HepG2 (cell line): ENCODE measurements around the gene TLN1. TPM values are rescaled to one million over a fixed set of nuclear protein-coding genes. Genes with fewer than 3 reads are reported as not detected.

Source experiments
- CBX5 ChIP-seq: sonication (generic); formaldehyde crosslinking; IDR thresholded peaks from 2 replicates; pipeline ENCODE4 v1.4.0; 2020; ENCODE audit warnings: missing genetic modification reagents, borderline replicate concordance
- CREB1 ChIP-seq, 2 experiments: fragments of 450-650 bp in 1 of 2; IDR thresholded peaks; 2 replicates each; pipeline ENCODE4 v1.6.1; 2016 to 2017; ENCODE audit warnings: control low read depth in 1 of 2, mild to moderate bottlenecking in 1 of 2, missing compliant biosample characterization in 1 of 2, missing genetic modification characterization in 1 of 2
- HOXA7 ChIP-seq: sonication (generic); formaldehyde crosslinking; IDR thresholded peaks from 2 replicates; pipeline ENCODE4 v1.8.1; 2022; ENCODE audit warnings: mild to moderate bottlenecking, missing genetic modification reagents, moderate library complexity
- HOXA9 ChIP-seq: sonication (generic); formaldehyde crosslinking; IDR thresholded peaks from 2 replicates; pipeline ENCODE4 v1.8.1; 2022; ENCODE audit warnings: missing genetic modification reagents, mild to moderate bottlenecking, moderate library complexity, borderline replicate concordance
- JDP2 ChIP-seq: sonication (generic); formaldehyde crosslinking; IDR thresholded peaks from 2 replicates; pipeline ENCODE4 v1.8.1; 2022; ENCODE audit warnings: missing genetic modification reagents, borderline replicate concordance
- MXD4 ChIP-seq: IDR thresholded peaks from 2 replicates; pipeline ENCODE4 v1.6.1; 2016; ENCODE audit warnings: mild to moderate bottlenecking, missing biosample characterization, missing genetic modification reagents
- NCOA5 ChIP-seq: sonication (generic); formaldehyde crosslinking; IDR thresholded peaks from 2 replicates; pipeline ENCODE4 v1.4.0; 2020; ENCODE audit warnings: missing genetic modification reagents
- SNAI1 ChIP-seq: sonication (generic); formaldehyde crosslinking; IDR thresholded peaks from 2 replicates; pipeline ENCODE4 v1.5.0; 2020; ENCODE audit warnings: mild to moderate bottlenecking, missing genetic modification reagents, borderline replicate concordance
- SRF ChIP-seq: IDR thresholded peaks from 2 replicates; pipeline ENCODE4 v1.6.1; 2011; ENCODE audit warnings: mild to moderate bottlenecking, low read depth, low read length, moderate library complexity
- ZFP36L2 ChIP-seq: sonication (generic); formaldehyde crosslinking; IDR thresholded peaks from 2 replicates; pipeline ENCODE4 v1.4.0; 2020; ENCODE audit warnings: missing genetic modification reagents
- ZFP90 ChIP-seq: sonication (generic); formaldehyde crosslinking; IDR thresholded peaks from 2 replicates; pipeline ENCODE4 v1.8.0; 2022; ENCODE audit warnings: missing genetic modification reagents, mild to moderate bottlenecking, inconsistent platforms, borderline replicate concordance
- ZNF136 ChIP-seq: sonication (generic); formaldehyde crosslinking; IDR thresholded peaks from 2 replicates; pipeline ENCODE4 v1.8.1; 2022; ENCODE audit warnings: low read depth, mild to moderate bottlenecking, moderate library complexity, missing genetic modification reagents
- ZNF225 ChIP-seq: sonication (generic); formaldehyde crosslinking; IDR thresholded peaks from 2 replicates; pipeline ENCODE4 v1.4.0; 2020; ENCODE audit warnings: mild to moderate bottlenecking, missing genetic modification reagents
- ZNF614 ChIP-seq: IDR thresholded peaks from 2 replicates; pipeline ENCODE4 v1.6.1; 2018; ENCODE audit warnings: missing biosample characterization, missing genetic modification reagents, inconsistent platforms, borderline replicate concordance
- polyA plus RNA-seq, 8 experiments: library from polyadenylated mRNA; depleted of rRNA in 3 of 8; stranded (reverse) in 7 of 8; unstranded in 1 of 8; fragments of >200 nt; fragmentation: Illumina TruSeq in 4 of 8; extraction: Trizol in 4 of 8; gene quantifications; 2 replicates each; pipeline versions ENCODE4 v1.2.1 to v1.2.3, GENCODE V29; 2011 to 2016; ENCODE audit warnings: low read depth in 4 of 8, missing spikeins in 1 of 8, mixed read lengths in 1 of 8; ENCODE audit not compliant: insufficient read depth in 1 of 8
- total RNA-seq, 5 experiments: library from RNA; depleted of rRNA; stranded (reverse); fragments of >200 nt; fragmentation: Illumina TruSeq; extraction: Trizol; gene quantifications; 2 replicates each; pipeline ENCODE4 v1.2.3, GENCODE V29; 2016; ENCODE audit warnings: low read depth in 1 of 5
- TF ChIP-seq, protein P1 (sequence below): conservative IDR thresholded peaks from 2 replicates; pipeline ENCODE4 v1.6.1; 2018; ENCODE audit warnings: missing genetic modification reagents
- TF ChIP-seq, protein P2 (sequence below): sonication (generic); formaldehyde crosslinking; IDR thresholded peaks from 2 replicates; pipeline ENCODE4 v1.4.0; 2020; ENCODE audit warnings: missing genetic modification reagents, borderline replicate concordance
- TF ChIP-seq, protein P3 (sequence below): sonication (generic); formaldehyde crosslinking; IDR thresholded peaks from 2 replicates; pipeline ENCODE4 v1.4.0; 2020; ENCODE audit warnings: missing genetic modification reagents
- TF ChIP-seq, protein P4 (sequence below): IDR thresholded peaks from 2 replicates; pipeline ENCODE4 v1.6.1; 2016; ENCODE audit warnings: low read depth, missing genetic modification reagents, missing compliant biosample characterization

The TLN1 gene
- total and polyA plus RNA-seq, 2 of the 13 experiments (the other 11 are each of a cell fraction or from before 2014, with no cell fraction given): 35.2 to 51.8 TPM

DNA sequence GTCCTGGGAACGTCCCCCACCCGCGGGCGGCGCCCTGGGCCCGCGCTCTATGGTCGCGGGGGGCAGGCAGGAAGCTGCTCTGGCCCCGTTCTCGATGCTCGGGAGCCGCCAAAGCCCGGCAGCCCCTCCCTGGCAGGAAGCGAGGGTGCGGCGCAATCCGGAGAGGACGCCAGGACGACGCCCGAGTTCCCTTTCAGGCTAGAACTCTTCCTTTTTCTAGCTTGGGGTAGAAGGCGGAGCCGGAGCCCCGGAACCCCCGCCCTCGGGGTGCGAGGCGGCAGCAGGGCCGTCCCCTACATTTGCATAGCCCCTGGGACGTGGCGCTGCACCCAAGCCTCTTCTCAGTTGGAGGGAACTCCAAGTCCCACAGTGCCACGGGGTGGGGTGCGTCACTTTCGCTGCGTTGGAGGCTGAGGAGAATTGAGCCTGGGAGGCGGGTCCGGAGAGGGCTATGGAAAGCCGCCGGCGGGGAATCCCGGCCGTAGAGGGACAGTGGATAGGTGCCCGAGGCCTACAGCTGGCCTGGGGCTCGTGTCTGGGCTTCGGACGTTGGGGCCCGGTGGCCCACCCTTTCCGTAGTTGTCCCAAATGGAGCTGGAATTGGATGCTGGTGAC, at the start of gene TLN1, which contains the start of gene CREB3 (continued):
- TF ChIP-seq CBX5 (no peak; the same call in 1 of the 2 replicates), ZNF225 (no peak), CREB1 (IDR thresholded peaks at IDR 0.05) (peak; percentile 80), CREB1 (CRISPR knock-in tag; IDR thresholded peaks at IDR 0.05) (peak; percentile 95), ZFP90 (CRISPR knock-in tag) (peak; percentile 91; the same call in 1 of the 2 replicates), HOXA9 (CRISPR knock-in tag) (no peak), MXD4 (CRISPR knock-in tag) (peak; percentile 66), JDP2 (CRISPR knock-in tag) (no peak; the same call in 1 of the 2 replicates), ZNF136 (CRISPR knock-in tag) (peak; percentile 85), SNAI1 (CRISPR knock-in tag) (no peak), ZFP36L2 (CRISPR knock-in tag) (no peak), NCOA5 (CRISPR knock-in tag) (no peak), HOXA7 (no peak), ZNF614 (CRISPR knock-in tag) (peak; percentile 61; the same call in 1 of the 2 replicates), SRF (0 out of 2 replicates have a peak, but pooled peaks have one; percentile 10)
- TF ChIP-seq, protein P1, sequence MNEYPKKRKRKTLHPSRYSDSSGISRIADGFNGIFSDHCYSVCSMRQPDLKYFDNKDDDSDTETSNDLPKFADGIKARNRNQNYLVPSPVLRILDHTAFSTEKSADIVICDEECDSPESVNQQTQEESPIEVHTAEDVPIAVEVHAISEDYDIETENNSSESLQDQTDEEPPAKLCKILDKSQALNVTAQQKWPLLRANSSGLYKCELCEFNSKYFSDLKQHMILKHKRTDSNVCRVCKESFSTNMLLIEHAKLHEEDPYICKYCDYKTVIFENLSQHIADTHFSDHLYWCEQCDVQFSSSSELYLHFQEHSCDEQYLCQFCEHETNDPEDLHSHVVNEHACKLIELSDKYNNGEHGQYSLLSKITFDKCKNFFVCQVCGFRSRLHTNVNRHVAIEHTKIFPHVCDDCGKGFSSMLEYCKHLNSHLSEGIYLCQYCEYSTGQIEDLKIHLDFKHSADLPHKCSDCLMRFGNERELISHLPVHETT: peak; percentile 97
- TF ChIP-seq, protein P2, sequence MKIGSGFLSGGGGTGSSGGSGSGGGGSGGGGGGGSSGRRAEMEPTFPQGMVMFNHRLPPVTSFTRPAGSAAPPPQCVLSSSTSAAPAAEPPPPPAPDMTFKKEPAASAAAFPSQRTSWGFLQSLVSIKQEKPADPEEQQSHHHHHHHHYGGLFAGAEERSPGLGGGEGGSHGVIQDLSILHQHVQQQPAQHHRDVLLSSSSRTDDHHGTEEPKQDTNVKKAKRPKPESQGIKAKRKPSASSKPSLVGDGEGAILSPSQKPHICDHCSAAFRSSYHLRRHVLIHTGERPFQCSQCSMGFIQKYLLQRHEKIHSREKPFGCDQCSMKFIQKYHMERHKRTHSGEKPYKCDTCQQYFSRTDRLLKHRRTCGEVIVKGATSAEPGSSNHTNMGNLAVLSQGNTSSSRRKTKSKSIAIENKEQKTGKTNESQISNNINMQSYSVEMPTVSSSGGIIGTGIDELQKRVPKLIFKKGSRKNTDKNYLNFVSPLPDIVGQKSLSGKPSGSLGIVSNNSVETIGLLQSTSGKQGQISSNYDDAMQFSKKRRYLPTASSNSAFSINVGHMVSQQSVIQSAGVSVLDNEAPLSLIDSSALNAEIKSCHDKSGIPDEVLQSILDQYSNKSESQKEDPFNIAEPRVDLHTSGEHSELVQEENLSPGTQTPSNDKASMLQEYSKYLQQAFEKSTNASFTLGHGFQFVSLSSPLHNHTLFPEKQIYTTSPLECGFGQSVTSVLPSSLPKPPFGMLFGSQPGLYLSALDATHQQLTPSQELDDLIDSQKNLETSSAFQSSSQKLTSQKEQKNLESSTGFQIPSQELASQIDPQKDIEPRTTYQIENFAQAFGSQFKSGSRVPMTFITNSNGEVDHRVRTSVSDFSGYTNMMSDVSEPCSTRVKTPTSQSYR (CRISPR knock-in tag): peak; percentile 58; the same call in 1 of the 2 replicates
- TF ChIP-seq, protein P3, sequence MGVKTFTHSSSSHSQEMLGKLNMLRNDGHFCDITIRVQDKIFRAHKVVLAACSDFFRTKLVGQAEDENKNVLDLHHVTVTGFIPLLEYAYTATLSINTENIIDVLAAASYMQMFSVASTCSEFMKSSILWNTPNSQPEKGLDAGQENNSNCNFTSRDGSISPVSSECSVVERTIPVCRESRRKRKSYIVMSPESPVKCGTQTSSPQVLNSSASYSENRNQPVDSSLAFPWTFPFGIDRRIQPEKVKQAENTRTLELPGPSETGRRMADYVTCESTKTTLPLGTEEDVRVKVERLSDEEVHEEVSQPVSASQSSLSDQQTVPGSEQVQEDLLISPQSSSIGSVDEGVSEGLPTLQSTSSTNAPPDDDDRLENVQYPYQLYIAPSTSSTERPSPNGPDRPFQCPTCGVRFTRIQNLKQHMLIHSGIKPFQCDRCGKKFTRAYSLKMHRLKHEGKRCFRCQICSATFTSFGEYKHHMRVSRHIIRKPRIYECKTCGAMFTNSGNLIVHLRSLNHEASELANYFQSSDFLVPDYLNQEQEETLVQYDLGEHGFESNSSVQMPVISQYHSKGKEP (CRISPR knock-in tag): no peak
- TF ChIP-seq, protein P4, sequence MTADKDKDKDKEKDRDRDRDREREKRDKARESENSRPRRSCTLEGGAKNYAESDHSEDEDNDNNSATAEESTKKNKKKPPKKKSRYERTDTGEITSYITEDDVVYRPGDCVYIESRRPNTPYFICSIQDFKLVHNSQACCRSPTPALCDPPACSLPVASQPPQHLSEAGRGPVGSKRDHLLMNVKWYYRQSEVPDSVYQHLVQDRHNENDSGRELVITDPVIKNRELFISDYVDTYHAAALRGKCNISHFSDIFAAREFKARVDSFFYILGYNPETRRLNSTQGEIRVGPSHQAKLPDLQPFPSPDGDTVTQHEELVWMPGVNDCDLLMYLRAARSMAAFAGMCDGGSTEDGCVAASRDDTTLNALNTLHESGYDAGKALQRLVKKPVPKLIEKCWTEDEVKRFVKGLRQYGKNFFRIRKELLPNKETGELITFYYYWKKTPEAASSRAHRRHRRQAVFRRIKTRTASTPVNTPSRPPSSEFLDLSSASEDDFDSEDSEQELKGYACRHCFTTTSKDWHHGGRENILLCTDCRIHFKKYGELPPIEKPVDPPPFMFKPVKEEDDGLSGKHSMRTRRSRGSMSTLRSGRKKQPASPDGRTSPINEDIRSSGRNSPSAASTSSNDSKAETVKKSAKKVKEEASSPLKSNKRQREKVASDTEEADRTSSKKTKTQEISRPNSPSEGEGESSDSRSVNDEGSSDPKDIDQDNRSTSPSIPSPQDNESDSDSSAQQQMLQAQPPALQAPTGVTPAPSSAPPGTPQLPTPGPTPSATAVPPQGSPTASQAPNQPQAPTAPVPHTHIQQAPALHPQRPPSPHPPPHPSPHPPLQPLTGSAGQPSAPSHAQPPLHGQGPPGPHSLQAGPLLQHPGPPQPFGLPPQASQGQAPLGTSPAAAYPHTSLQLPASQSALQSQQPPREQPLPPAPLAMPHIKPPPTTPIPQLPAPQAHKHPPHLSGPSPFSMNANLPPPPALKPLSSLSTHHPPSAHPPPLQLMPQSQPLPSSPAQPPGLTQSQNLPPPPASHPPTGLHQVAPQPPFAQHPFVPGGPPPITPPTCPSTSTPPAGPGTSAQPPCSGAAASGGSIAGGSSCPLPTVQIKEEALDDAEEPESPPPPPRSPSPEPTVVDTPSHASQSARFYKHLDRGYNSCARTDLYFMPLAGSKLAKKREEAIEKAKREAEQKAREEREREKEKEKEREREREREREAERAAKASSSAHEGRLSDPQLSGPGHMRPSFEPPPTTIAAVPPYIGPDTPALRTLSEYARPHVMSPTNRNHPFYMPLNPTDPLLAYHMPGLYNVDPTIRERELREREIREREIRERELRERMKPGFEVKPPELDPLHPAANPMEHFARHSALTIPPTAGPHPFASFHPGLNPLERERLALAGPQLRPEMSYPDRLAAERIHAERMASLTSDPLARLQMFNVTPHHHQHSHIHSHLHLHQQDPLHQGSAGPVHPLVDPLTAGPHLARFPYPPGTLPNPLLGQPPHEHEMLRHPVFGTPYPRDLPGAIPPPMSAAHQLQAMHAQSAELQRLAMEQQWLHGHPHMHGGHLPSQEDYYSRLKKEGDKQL: no peak
